GM19397 (cell line): ENCODE data around the gene EEFSEC.
"Not testable (repeated sequence)": the region's sequence is repeated elsewhere in the genome, so short reads cannot be mapped to it uniquely, and the experiment has no call there.

Experiments used
- ATAC-seq: cut with Tn5 transposase; IDR thresholded peaks from one replicate; pipeline ENCODE4 v1.9.1; 2021; ENCODE audit warnings: mild to moderate bottlenecking, moderate library complexity; ENCODE audit not compliant: unreplicated experiment

Gene EEFSEC

DNA sequence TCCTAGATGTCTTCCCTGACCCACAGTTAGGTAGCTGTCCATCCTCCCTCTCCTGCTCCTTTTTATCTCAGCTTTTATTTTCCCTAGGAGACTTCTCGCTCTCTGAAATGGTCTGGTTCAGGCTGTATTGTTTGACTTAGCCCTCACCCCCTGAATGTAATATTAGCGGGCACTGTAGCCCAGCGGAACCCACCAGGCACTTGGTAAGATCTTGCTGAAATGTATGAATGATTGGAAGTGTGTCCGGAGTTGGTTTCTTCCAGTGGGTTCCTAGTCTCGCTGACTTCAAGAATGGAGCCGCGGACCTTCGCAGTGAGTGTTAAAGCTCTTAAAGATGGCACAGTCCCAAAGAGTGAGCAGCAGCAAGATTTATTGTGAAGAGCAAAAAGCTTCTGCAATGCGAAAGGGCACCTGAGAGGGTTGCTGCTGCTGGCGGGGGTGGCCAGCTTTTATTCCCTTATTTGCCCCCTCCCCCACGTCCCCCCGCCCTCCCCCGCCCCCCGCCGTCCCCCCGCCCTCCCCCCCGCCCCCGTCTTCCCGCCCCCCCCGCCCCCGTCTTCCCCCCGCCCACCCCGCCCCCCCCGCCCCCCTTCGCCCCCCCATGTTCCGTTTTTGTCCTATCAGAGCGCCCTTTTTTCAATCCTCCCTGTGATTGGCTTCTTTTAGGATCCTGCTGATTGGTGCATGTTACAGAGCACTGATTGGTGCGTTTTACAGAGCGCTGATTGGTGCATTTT is 694 bp upstream of the EEFSEC start:
- ATAC-seq: no peak

DNA sequence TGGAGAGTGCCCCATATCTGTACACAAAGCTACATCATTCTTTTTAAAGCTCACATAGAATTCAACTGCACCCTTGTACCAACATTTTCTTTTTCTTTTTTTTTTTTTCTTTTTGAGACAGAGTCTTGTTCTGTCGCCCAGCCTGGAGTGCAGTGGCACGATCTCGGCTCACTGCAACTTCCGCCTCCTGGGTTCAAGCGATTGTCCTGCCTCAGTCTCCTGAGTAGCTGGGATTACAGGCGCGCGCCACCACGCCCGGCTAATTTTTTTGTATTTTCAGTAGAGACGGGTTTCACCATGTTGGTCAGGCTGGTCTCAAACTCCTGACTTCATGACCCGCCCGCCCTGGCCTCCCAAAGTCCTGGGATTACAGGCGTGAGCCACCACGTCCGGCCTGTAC is 1.1 kb downstream of the EEFSEC start:
- ATAC-seq: not testable (repeated sequence)

DNA sequence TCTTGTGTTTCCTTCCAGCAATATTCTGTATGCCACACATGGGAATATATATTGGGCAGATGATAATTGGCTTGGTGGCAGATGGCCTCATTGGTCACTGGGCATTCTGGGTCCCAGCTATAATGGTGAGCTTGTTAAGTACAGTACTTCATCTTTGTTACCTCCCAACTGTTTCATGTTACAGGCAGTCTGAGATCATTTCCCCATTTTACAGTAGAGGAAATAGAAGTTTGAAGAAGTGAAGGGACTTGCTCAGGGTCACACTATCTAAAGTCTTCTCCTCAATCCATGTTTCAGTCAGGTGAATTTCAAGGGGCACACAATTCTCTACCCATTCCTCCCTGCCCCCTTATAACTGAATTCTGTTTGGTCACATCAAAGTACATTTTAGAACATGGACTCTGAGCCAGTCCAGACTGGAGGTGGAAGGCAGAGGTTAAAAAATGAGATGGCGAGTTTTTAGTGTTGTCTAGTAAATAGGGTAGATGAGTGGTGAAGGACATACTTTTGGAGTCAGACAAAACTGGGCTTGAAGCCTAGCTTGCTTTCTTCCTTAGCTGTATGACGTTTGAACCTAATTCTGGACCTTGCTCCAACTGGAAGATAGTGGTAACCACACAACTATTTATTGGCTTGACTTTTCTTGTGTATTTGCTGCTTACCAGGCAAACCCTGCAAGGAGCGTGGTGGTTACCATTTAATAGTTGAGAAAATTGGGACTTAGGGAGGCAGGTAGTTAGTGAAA is 2.5 kb downstream of the EEFSEC start:
- no peak for ATAC-seq

DNA sequence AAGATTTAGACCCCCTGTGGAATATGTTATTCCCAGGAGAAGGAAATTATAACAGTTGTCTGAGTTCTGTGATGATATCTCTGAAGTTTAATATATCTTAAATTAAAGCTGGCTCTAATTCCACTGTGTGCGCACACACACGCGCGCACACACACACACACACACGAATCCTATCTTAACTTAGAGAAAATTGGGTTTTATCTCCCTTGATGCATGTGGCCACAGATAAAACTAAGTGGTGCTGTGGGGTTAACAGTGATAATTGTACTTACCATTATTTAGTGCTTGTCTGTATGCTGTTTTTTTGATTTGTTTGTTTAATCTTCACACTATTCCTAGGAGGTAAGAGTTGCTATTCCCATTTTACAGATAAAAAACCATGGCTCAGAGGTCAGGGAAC is 7.4 kb downstream of the EEFSEC start:
- no peak for ATAC-seq

DNA sequence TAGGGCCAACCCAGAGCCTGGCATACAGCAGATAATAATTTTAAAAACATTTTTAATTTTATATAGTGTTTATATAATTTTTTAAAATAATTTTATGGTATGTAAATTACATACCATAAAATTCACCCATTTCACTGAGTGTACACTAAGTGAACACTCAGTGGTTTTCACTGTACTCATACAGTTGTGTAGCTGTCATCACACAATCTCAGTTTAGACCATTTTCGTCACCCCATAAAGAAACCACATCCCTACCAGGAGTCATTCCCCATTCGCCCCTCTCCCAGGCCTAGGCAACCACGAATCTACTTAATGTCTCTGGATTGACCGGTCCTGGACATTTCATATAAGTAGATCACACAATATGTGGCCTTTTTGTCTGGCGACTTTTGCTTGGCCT is 10.2 kb downstream of the EEFSEC start:
- ATAC-seq: no peak

DNA sequence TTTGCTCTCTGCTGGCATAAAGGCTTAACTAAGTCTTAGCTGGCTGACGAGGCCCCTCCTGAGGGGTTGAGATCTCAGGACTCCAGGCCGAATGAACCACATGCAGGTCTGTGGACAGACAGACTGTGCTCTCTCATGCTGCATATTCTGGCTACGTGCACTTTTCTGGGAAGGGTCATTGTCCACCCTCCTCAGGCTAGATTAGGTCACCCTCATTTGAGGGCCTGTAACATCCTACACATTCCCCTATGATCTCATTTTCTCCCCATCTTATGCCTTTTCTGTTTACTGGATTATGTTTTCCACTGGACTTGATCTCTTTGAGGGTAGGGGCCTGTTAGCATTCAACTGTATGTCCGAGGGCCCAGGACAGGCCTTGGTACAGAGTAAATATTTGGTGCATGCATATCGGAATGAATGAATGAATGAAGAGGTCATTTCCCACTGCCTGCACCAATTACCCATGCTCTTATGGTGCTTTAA is 13.7 kb downstream of the EEFSEC start:
- no peak for ATAC-seq

DNA sequence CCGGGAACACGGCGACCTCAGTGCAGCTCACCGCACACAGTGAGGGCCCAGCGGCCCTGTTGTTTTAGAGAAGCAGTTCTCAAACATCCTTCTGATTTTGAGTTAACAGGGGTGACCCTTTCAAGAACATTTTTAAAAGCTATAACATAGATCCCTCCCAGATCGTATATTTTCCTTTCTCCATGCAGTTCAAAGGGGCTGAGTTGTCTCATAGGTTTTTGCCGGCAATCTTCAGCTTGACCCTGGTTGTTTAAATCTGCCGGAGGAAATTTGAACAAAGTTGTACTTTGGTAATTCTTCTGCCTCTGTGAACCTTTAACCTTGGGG is 14.3 kb downstream of the EEFSEC start:
- ATAC-seq: no peak

DNA sequence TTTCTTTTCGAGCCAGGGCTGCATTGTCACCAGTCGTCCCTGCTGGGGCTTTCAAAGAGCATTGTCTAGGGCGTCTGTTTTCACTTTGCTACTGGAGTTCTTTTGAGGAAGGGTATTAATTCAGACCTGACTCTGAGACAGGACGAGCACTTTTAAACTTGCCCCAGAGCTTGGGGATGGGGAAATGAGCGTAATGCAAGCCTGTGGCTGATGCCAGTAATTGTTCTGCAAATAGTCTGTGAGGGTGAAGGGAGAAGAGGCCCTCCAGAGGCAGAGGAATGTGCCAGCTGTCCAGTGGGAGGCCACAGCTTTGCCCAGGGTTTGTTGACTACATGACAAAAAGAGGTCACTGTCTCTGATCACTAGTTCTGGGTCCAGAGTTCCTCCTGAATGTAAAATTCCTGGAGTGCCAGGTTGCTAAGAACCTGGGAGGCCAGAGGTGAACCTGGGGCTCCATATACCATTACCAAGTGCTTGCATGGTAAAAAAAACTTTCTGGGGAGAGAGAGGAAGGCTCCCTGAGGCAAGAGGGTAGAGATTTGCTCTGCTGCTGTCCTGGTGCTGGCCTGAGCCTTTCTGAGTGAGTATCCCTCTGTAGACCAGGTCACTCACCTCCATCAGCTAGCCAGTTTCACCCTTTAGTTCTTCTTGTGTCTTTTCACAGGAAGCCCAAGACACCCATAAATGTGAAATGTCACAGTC is 14.8 kb downstream of the EEFSEC start:
- ATAC-seq: no peak

DNA sequence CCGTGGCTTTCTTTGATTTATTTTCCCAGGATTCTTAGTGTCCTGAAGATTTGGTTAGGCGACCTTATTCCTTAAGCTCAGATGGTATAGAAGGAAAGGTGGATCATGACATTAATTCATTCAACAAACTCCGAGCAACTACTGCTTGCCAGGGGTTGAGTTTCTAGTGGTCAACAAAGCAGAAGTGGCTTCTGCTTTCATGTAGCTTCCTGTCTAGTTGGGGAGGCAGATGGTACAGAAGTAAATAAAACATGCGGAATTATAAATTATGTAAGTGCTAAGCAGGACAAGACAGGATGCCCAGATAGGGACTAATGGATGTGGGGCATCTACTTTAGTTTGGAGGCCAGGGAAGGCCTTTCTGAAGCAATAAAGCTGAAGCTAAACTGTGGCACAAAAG is 15.6 kb downstream of the EEFSEC start:
- no peak for ATAC-seq

DNA sequence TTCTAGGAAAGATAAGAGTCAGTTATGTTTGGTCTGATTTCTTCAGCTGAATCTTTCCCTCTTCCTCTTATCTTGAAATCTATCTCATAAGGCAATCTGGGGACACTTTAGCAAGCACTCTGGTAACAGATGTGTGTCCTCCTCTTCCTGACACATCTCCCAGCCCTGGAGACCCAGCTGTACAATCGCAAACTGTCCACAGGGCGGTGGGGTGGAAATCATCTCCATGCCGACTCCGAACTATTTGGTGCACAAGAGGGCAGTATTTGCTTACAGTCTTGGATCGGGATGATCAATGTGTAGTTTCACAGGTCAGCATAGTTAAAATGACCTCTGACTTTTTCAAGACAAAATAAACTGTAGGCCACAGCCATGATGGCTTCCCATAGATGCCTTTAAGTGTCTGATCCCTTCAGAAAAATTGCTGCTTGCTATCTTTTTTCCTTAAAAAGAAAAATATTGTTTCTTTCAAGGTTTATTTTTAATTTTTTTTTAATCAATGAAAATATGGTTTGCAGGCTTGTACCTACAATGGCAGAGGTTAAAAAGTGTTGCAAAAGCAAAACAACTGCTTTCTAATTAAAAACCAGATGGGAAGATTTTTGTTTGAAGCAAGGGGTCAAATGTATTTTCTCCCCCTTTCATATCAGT is 17.7 kb downstream of the EEFSEC start:
- ATAC-seq: no peak

DNA sequence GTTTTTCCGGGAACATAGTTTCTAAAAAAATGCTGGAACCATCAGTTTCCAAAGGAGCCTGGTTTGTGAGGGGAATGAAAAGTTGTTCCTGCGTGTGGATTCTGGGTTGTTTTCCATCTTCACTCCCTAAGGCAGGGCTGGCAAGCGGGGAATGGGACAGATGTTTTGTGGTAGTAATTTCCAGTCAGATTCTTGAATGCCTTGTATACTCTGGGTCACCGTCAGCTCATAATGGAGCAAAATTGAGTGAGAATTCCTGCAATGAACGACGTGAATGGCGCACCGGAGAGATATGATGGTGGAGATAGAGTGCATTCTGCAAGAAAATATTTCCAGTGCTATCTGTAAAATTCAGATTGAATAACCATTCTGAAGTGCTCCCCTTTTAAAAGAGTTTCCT is 19.9 kb downstream of the EEFSEC start:
- no peak for ATAC-seq

DNA sequence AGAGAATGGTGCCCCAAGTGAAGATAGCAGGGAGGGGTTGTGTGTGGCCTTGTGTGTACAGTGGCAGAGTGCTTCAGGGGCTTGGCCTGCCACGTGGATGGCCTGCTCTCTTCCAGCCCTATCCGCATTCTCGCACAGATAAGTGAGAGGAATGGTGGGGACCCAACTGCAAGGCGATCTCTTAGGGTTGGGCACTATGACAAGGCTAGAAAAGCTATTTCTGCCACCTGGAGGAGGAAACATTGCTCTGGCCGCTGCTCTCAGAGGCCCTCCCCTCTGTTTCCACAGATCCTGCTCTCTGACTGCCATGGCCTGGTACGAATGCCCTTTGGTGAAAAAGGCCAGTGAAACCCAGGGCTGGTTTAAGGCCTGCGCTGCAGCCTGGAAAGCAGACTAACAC is 20.6 kb downstream of the EEFSEC start:
- ATAC-seq: no peak

DNA sequence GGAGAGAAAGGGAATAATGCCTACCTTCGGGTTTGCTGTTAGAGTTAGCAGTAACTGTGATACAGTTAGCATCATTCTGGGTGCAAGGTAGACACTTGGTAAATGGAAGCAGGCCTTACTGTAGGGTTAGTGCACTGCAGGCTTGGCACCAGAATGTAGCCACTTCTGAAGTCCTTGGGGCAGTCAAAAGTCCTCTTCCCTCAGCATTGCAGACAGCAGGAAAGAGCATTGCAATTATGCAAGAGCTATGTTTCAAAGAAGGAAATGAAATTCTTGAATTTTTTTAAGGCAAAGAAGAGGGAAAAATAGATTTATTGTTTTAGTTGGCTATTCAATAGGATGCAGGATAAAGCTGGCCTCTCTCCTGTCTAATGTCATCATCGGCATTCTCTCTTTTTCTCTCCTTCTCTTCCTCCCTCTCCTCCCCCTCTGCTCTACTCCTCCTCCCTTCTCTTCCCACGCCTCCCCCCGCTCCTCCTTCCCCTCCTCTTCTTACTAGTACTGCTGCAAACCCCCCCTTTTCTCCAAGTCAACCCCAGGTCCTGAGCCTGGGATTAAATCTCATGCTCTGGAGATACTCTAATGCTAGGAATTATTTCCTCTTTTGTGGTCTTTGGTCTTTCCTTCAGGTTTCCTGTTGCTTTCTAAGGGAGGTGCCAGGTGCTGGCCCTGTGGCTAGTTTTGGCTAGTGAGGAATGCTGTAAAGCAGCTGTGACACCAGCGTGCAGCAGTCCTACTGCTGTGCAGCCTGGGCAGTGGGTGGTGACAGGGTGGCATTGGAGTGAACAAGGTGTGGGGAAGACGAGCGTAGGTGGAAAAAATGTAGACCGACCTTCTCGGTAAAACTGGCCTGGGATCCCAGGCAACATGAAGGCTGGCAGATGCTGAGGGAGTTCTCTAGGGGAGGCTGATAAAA is 21.7 kb downstream of the EEFSEC start:
- ATAC-seq: no peak

DNA sequence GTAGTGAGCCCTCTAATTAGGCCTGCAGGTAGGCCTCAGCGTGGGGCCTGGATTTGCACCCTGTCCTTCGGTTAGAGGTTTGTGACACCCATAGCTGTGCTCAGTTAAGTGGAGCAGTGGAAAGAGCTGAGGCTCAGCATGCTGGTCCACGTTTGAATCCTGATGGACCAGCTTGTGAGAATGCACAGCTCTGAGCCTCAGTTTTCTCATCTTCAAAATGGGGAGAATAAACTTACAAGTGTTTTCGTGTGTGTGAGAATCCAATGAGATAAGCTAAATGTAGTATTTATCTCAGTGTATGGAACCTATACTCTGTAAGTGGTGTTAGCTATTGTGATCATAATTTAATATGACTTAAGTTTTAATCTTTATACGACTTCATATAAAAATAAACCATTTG is 22.5 kb downstream of the EEFSEC start:
- no peak for ATAC-seq

DNA sequence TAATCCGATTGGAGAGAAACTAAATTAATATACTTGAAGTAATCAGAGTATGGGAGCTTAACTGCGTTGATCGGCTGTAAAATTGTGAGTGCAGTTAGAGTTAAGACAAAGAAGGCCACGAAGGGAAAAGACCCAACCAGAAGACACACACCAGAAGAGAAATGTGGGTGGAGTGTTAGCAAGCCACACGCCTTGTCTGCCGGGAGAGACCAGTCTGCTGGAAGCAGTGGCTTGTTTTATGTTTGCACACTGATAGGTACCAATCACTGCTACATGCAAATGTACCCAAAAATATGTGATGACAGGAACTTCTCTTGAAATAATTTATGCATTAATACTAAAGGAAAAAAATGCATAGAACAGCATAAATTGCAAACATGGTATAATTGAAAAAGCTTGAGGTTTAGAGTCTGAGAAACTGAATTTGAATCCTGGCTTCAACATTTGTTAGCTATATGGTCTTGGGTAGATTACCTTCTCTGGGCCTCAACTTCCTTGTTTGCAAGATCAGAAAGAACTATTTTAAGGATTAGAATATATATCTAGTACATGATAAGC is 23.1 kb downstream of the EEFSEC start:
- ATAC-seq: no peak

DNA sequence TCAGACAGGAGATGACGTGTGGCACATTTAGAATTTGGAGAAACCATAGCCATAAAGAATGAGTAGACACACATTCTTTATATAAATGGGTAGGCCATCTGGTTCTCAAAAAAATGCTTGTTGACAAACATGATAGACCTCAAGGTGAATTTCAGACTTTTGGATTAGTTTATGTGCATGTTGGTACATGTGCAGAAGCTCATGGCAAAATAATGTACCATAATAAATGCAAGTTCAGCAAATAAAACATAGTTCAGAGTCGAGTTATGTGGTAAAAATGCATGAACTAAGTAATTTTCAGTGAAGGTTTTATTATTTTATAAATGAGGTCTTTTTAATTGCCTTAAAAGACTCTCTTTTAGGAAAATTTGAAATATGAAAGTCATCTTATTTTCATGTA is 24.6 kb downstream of the EEFSEC start:
- ATAC-seq: no peak

DNA sequence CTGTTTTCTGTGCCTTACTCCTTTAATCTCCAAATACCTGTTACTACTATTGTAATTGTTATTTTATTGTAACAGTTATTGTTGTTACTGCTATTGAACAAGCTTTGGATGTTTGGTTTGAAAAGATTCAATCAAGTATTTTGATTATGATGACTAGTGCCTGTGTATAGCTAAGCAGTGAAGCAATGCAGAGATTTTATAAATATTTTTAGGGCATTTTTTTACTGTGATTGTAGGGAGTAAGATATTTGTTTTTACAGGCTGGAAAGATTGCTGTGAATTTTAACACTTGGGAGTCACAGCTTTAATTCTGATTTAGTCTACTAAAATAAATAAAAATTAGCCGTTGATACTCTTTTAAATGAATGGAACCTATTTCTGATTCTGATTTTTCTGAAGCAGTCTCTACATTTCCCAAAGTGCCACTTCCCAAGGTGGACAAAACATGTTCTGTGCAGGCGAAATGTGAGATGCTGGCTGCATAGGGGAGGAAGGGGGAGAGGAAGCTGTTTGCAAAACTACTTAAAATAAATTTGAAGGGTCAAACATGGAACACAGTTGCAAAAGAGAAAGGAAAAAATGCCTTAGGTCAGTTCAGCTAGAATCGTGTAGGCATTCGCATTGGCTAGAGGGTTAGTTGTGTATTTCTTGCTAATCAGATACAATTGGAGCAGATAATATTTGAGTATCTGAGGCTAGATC is 25.7 kb downstream of the EEFSEC start:
- no peak for ATAC-seq

DNA sequence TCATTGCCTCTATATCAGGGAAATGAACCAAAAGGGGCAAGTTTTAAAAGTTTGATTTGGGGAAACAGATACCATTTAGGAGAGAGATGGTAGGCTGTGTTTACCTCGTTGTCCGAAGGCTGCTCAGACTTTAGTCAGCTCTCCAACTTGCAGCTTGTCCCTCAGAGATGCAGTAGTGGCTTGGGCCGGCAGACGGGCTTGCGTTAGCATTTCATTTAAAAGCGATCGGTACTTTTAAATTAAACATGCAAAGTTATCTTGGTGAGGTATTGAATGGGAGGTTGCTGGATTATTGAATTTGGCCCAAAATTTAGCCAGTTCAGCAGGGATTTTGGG is 26.2 kb downstream of the EEFSEC start:
- no peak for ATAC-seq

DNA sequence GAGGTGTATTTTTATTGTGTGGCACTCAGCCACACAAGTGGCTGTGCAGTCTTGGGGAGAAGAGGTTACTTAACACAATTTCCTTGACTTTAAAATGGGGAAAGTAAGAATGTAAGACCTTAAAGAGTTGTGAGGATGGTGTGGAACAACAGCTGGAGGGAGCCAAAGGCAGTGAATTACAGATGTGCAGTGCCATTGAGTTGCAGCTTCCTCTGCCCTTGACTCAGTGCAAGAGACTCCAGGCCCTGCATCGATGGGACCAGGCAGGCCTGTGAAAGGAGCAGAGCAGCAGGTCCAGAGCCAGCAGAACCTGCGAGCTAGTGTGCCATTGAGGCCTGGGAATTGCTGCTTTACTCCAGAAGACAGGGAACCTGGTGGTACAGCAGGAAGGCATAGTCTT is 27.2 kb downstream of the EEFSEC start:
- ATAC-seq: no peak

DNA sequence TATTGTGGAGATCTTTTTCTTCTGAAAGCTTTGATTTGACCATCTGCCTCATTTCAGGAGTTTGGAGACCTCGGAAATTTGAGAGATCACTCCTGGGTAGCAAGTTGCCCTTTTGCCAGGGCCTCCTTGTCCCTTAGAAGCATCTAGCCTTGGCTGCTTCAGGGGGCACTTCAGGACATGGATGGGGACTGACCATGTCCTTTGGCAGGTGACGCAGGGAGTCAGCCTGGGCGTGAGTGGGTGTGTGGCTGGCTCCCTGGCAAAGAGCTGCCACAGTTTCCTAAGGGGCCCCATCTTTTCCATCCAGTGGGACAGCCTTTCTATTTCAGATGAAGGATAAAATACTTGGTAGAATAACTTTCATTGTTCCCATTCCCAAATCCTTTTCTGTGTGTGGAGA is 27.6 kb downstream of the EEFSEC start:
- no peak for ATAC-seq
